Transverse colon (tissue), 4 donors: Measurements from ENCODE around the gene FNBP1. TPM values are rescaled to one million over a fixed set of nuclear protein-coding genes. Genes with fewer than 3 reads are reported as not detected.

Source experiments
- DNase-seq: peaks from one replicate; pipeline ENCODE4 v3.0.0-alpha.2; 2019
- H3K27ac ChIP-seq, 4 donors: fragments of 200-600 bp; sonication (generic); 2 replicates each; pipeline ENCODE4 v1.5.1; 2016 to 2018; ENCODE audit warnings: inconsistent platforms in 4 of 4
- H3K27me3 ChIP-seq: fragments of 200-600 bp; sonication (generic); 2 replicates; pipeline ENCODE4 v1.5.1; 2017; ENCODE audit warnings: inconsistent platforms
- H3K36me3 ChIP-seq, 4 donors: fragments of 200-600 bp; sonication (generic); 2 replicates each; pipeline ENCODE4 v1.5.1; 2017 to 2019; ENCODE audit warnings: inconsistent platforms in 4 of 4
- H3K4me1 ChIP-seq, 4 donors: fragments of 200-600 bp; sonication (generic); 2 replicates each; pipeline ENCODE4 v1.5.1; 2017 to 2020; ENCODE audit warnings: inconsistent platforms in 4 of 4
- H3K4me3 ChIP-seq, 4 donors: fragments of 200-600 bp; sonication (generic); 1 replicate in 1 of 4; 2 replicates in 3 of 4; pipeline versions ENCODE4 v1.5.1 to v1.6.1; 2017 to 2019; ENCODE audit warnings: inconsistent platforms in 4 of 4
- H3K9me3 ChIP-seq, 2 donors: fragments of 200-600 bp; sonication (generic); 2 replicates each; pipeline ENCODE4 v1.5.1; 2017 to 2019; ENCODE audit warnings: inconsistent platforms in 2 of 2
- EP300 ChIP-seq: sonication (generic); formaldehyde crosslinking; IDR thresholded peaks from one replicate; pipeline ENCODE4 v1.6.1; 2017; ENCODE audit warnings: antibody characterized with exemption, low read depth
- POLR2A ChIP-seq: fragments of 450-650 bp; IDR thresholded peaks from one replicate; pipeline ENCODE4 v1.6.1; 2016; ENCODE audit warnings: antibody characterized with exemption, mild to moderate bottlenecking, moderate library complexity
- POLR2AphosphoS5 ChIP-seq, 3 donors: sonication (generic); formaldehyde crosslinking; IDR thresholded peaks; one replicate each; pipeline ENCODE4 v1.6.1; 2016; ENCODE audit warnings: antibody characterized with exemption in 3 of 3
- WGBS, 2 donors: methylation state at CpG; one replicate each; pipeline ENCODE4 v1.1.5; 2018; ENCODE audit warnings: low coverage in 1 of 2; 5-methylcytosine and 5-hydroxymethylcytosine counted together
- in situ Hi-C, 4 donors: fragments of 200-750 bp; cut with MboI; loops; one replicate each; pipeline versions ENCODE4 v1.15.0 to v1.15.1; 2017; ENCODE audit warnings: low sequenced_read_pairs in 3 of 4, low pct_ligation_motif_present in 1 of 4, low pct_unique_long_range_greater_than_20kb in 1 of 4
- intact Hi-C: fragments of 100-400 bp; cut with DNase I; formaldehyde crosslinking; loops from one replicate; pipeline ENCODE4 v1.15.1; 2023; ENCODE audit warnings: low total_unique reads
- total RNA-seq, 4 donors: library from RNA; depleted of rRNA; stranded (reverse); fragments of >200 nt; gene quantifications; one replicate each; pipeline ENCODE4 v1.1.0, GENCODE V29; 2016
- TF ChIP-seq, protein P1 (sequence below), 5 experiments: fragments of 200-600 bp in 3 of 5; fragments of 450-650 bp in 2 of 5; sonication (generic) in 3 of 5; IDR thresholded peaks; 1 replicate in 2 of 5; 2 replicates in 3 of 5; pipeline ENCODE4 v1.5.1; 2016 to 2017; ENCODE audit warnings: antibody characterized with exemption in 5 of 5, inconsistent platforms in 3 of 5, mild to moderate bottlenecking in 2 of 5, moderate library complexity in 1 of 5

FNBP1 gene
- total RNA-seq, 4 donors from 2014 or later: 38.5 to 114 (median 62.9) TPM

DNA sequence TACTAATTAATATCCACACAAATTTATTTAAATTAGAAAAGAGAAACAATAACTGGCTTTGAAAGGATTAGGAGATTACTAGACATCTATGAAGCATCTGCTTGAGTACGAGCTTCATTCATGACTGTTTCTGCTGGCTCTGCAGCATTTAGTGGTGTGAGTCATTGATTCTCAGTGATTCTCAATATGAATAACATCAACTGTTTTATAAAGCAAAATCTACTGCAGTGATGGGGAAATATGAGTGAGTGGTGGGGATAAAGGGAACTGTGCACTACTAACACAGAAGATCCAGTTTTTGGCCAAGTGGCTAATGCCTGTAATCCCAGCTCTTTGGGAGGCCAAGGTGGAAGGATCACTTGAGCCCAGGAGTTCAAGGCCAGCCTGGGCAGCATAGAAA, 8.4 kb downstream of the FNBP1 start:
- in situ Hi-C loops: loop anchor here in 2 of 4 donors (25.0 kb wide), 1 partner anchor 147 kb away; no protein-coding TSS in a partner anchor

DNA sequence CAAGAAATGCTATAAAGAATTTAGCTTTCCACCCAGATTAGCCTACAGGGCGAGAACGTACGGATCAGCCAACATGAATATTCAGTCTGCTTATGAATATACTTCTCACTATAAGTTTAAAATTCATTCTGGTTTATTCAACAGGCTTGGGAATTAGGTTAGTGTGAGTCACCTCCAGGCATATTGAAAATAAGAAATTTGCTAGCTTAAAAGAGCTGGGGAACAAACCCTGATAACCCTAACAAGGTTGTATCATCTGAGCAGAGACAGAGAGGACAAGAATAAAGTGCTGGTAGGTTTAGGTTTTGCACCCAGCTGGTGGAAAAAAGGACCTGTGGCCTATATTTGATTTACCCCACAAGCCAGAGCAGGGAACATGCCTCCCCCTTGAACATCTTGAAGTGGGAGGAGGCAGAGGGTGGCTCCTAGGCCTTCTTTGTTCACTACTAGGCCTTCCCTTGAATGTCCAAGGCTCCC, 12.3 kb downstream of the FNBP1 start:
- no peaks in the 10 kb centered on the region for H3K36me3 ChIP-seq
- intact Hi-C loops: no loop called here
- H3K9me3 ChIP-seq: no peaks in the 10 kb centered on the region
- peaks cover 18 to 92% (median 59%) of the 10 kb centered on the region in 4 donors for H3K4me1 ChIP-seq
- in situ Hi-C loops: loop anchor here in 2 of 4 donors (25.0 kb wide), 1 partner anchor 143 kb away; no protein-coding TSS in a partner anchor
- WGBS, 2 donors: 74 to 76% methylated on average over 3 of the region's 3 CpGs
- no peak for TF ChIP-seq POLR2A
- TF ChIP-seq, protein P1, sequence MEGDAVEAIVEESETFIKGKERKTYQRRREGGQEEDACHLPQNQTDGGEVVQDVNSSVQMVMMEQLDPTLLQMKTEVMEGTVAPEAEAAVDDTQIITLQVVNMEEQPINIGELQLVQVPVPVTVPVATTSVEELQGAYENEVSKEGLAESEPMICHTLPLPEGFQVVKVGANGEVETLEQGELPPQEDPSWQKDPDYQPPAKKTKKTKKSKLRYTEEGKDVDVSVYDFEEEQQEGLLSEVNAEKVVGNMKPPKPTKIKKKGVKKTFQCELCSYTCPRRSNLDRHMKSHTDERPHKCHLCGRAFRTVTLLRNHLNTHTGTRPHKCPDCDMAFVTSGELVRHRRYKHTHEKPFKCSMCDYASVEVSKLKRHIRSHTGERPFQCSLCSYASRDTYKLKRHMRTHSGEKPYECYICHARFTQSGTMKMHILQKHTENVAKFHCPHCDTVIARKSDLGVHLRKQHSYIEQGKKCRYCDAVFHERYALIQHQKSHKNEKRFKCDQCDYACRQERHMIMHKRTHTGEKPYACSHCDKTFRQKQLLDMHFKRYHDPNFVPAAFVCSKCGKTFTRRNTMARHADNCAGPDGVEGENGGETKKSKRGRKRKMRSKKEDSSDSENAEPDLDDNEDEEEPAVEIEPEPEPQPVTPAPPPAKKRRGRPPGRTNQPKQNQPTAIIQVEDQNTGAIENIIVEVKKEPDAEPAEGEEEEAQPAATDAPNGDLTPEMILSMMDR (IDR thresholded peaks at IDR 0.05): no peak
- no peak for DNase-seq
- H3K4me3 ChIP-seq: no peak overlapping the region
- peak overlapping the region; percentile 37 to 80 (median 62) for H3K27ac ChIP-seq
- no peaks in the 10 kb centered on the region for H3K27me3 ChIP-seq

More for the DNA sequence above, 8.4 kb downstream of the FNBP1 start:
- 40 to 49% methylated on average over 1 of the region's 1 CpG for WGBS, 2 donors
- no peak overlapping the region for H3K4me3 ChIP-seq
- H3K36me3 ChIP-seq: no peaks in the 10 kb centered on the region
- intact Hi-C loops: no loop called here
- H3K27ac ChIP-seq: peak overlapping the region; percentile 3 to 80 (median 52)
- peaks cover 9 to 81% (median 44%) of the 10 kb centered on the region in 4 donors for H3K4me1 ChIP-seq
- no peaks in the 10 kb centered on the region for H3K9me3 ChIP-seq
- TF ChIP-seq EP300 (no peak), POLR2AphosphoS5 (IDR thresholded peaks at IDR 0.05) (no peak), POLR2A (no peak)
- TF ChIP-seq, protein P1 (IDR thresholded peaks at IDR 0.05): no peak
- no peak for DNase-seq
- H3K27me3 ChIP-seq: no peaks in the 10 kb centered on the region

DNA sequence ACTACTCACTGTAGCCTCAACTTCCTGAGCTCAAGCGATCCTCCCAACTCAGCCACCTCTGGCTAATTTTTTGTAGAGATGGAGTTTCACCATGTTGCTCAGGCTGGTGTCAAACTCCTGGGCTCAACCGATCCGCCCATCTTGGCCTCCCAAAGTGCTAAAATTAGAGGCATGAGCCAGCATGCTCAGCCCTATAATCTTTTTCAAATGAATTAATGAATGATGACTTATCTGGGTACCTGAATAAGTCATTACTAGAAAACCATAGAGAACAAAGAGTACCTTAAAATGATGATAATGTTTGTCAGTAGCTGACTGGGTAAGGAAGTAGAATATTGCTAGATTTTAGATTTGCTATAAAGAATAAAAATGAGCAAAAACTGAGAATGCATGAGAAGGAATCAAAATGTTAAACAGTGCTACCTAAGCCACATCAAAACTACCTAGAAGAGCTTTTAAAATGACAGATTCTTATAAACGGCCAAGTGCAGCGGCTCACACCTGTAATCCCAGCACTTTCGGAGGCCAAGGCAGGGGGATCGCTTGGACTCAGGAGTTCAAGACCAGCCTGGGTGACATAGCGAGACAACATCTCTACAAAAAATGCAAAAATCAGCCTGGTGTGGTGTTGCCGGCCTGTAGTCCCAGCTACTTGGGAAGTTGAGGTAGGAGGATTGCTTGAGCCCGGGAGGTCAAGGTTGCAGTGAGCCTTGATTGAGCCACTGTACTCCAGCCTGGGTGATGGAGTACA, 13.6 kb downstream of the FNBP1 start:
- in situ Hi-C loops (loop anchor here in 2 of 4 donors (25.0 kb wide), 1 partner anchor 142 kb away; no protein-coding TSS in a partner anchor), intact Hi-C loops (no loop called here)
- TF ChIP-seq POLR2AphosphoS5 (IDR thresholded peaks at IDR 0.05) (no peak), EP300 (no peak), POLR2A (no peak)
- TF ChIP-seq, protein P1 (IDR thresholded peaks at IDR 0.05): no peak
- no peaks in the 10 kb centered on the region for H3K9me3 ChIP-seq
- no peak overlapping the region for H3K4me3 ChIP-seq
- DNase-seq: no peak
- 62 to 65% methylated on average over 4 to 10 of the region's 10 CpGs for WGBS, 2 donors
- peak overlapping the region; percentile 52 to 80 (median 70) for H3K27ac ChIP-seq
- H3K4me1 ChIP-seq: peaks cover 21 to 87% (median 57%) of the 10 kb centered on the region in 4 donors
- no peaks in the 10 kb centered on the region for H3K36me3 ChIP-seq
- no peaks in the 10 kb centered on the region for H3K27me3 ChIP-seq

DNA sequence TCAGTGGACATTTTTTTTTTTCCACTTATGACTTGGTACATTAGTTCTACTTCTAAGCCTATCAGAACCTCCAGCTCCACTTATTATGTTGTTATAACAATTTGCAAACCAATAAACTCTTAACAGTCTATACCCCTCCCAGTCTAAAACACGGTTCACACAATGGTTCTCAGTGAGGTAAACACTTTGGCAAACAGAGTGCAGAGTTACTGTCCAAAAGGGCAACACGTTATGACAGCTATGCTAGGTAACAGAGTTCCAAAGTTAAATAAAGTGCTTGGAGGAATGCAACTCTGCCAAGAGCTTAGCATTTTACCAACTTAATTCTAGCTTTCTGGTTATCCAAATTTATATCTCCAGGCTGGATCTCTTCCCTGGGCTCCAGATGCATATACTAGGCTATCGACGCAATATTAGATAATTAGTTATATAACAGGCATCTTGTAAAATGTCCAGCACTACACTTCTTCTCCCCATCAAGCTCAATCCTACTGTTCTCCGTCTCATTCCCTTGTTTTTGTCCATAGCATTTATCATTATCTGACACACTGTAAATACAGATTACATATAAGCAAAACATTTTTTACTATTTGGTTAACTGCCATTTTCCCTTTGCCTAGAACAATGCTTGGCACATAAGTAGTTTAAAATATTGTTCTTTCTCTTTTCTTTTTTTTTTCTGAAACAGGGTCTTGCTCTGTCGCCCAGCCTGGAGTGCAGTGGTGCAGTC, 14.3 kb downstream of the FNBP1 start:
- no peaks in the 10 kb centered on the region for H3K36me3 ChIP-seq
- in situ Hi-C loops: loop anchor here in 2 of 4 donors (25.0 kb wide), 1 partner anchor 141 kb away; no protein-coding TSS in a partner anchor
- no peaks in the 10 kb centered on the region for H3K9me3 ChIP-seq
- intact Hi-C loops: no loop called here
- DNase-seq: no peak
- WGBS, 2 donors: 26 to 39% methylated on average over 4 to 6 of the region's 6 CpGs
- no peaks in the 10 kb centered on the region for H3K27me3 ChIP-seq
- peak overlapping the region; percentile 52 to 80 (median 70) for H3K27ac ChIP-seq
- peaks cover 27 to 90% (median 62%) of the 10 kb centered on the region in 4 donors for H3K4me1 ChIP-seq
- H3K4me3 ChIP-seq: no peak overlapping the region
- TF ChIP-seq EP300 (no peak), POLR2AphosphoS5 (IDR thresholded peaks at IDR 0.05) (peak in 1 of 3 donors; percentile 27)
